RWPE2 (cell line): ENCODE data around the gene FRMD5.
A peak's percentile ranks its signal among the peaks of the same experiment; 100 is the strongest.

Source experiments
- ATAC-seq: fragments of 200-7000 bp; cut with Tn5 transposase; 3 replicates; pipeline ENCODE4 v1.9.1; 2021; ENCODE audit warnings: low read depth
- DNase-seq: peaks from one replicate; pipeline ENCODE4 v3.0.0-alpha.2; 2020; ENCODE audit warnings: low spot score
- H3K27ac ChIP-seq: fragments of 450-650 bp; 2 replicates; pipeline ENCODE4 v1.5.1; 2017; ENCODE audit warnings: mild to moderate bottlenecking; ENCODE audit not compliant: poor library complexity, severe bottlenecking
- H3K27me3 ChIP-seq: fragments of 250-450 bp; sonication (Bioruptor Pico); 2 replicates; pipeline ENCODE4 v1.5.1; 2021; ENCODE audit warnings: mild to moderate bottlenecking, moderate library complexity; ENCODE audit not compliant: insufficient read depth, poor library complexity, severe bottlenecking
- H3K36me3 ChIP-seq: fragments of 250-450 bp; sonication (Bioruptor Pico); 2 replicates; pipeline ENCODE4 v1.5.1; 2020; ENCODE audit warnings: low read depth, mild to moderate bottlenecking, moderate library complexity
- H3K4me1 ChIP-seq: fragments of 250-450 bp; sonication (Bioruptor Pico); 2 replicates; pipeline ENCODE4 v1.5.1; 2021; ENCODE audit warnings: mild to moderate bottlenecking, moderate library complexity; ENCODE audit not compliant: insufficient read depth, poor library complexity, severe bottlenecking
- H3K4me3 ChIP-seq: fragments of 250-450 bp; sonication (Bioruptor Pico); 2 replicates; pipeline ENCODE4 v1.5.1; 2021; ENCODE audit warnings: mild to moderate bottlenecking, moderate library complexity; ENCODE audit not compliant: severe bottlenecking
- H3K9me3 ChIP-seq: fragments of 250-450 bp; sonication (Bioruptor Pico); 2 replicates; pipeline ENCODE4 v1.5.1; 2021; ENCODE audit warnings: mild to moderate bottlenecking, moderate library complexity; ENCODE audit not compliant: severe bottlenecking
- TF ChIP-seq, protein P1 (sequence below): fragments of 450-650 bp; IDR thresholded peaks from one replicate; pipeline ENCODE4 v1.5.1; 2017; ENCODE audit warnings: mild to moderate bottlenecking, moderate library complexity; ENCODE audit not compliant: poor library complexity, severe bottlenecking

Gene FRMD5

DNA sequence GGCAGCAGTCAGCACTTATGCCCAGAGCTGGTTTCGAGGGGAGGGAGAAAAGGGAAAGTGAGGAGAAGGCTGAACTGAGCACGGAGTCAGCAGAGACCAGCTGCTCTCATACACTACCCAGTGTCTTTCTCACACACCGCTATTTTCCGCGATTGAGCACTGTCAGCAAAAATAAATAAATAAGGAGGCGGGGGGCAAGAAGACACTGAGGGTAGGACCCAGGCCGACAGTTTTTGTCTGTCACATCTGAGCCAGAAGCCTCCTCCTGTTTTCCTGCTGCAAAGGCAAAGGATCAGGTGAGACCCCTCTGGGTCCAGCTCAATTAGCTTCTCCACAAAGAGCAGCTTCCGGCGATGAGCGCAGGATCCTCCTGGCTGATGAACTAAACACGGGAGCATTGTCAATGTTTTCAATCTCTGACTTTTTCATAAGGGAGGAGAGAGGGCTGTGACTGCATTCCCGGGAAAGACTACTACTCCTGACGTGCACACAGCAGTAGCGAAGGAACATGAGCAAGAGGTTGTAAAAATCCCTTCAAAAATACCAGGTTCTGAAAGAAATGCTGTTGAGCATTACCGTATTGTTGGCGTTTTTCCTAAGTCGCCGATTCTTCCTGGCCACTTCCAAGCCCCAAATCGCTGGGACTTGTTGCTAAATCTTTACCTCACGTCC is 1.3 kb downstream of the FRMD5 start:
- Histone ChIP-seq H3K4me3 (peak overlapping the region; percentile 63), H3K27ac (peak overlapping the region; percentile 81), H3K4me1 (peaks cover 22% of the 10 kb centered on the region), H3K36me3 (no peaks in the 10 kb centered on the region), H3K9me3 (no peaks in the 10 kb centered on the region), H3K27me3 (no peaks in the 10 kb centered on the region)
- TF ChIP-seq, protein P1, sequence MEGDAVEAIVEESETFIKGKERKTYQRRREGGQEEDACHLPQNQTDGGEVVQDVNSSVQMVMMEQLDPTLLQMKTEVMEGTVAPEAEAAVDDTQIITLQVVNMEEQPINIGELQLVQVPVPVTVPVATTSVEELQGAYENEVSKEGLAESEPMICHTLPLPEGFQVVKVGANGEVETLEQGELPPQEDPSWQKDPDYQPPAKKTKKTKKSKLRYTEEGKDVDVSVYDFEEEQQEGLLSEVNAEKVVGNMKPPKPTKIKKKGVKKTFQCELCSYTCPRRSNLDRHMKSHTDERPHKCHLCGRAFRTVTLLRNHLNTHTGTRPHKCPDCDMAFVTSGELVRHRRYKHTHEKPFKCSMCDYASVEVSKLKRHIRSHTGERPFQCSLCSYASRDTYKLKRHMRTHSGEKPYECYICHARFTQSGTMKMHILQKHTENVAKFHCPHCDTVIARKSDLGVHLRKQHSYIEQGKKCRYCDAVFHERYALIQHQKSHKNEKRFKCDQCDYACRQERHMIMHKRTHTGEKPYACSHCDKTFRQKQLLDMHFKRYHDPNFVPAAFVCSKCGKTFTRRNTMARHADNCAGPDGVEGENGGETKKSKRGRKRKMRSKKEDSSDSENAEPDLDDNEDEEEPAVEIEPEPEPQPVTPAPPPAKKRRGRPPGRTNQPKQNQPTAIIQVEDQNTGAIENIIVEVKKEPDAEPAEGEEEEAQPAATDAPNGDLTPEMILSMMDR = no peak
- DNase-seq (no peak), ATAC-seq (peak; percentile 5; the same call in 2 of the 3 replicates)

DNA sequence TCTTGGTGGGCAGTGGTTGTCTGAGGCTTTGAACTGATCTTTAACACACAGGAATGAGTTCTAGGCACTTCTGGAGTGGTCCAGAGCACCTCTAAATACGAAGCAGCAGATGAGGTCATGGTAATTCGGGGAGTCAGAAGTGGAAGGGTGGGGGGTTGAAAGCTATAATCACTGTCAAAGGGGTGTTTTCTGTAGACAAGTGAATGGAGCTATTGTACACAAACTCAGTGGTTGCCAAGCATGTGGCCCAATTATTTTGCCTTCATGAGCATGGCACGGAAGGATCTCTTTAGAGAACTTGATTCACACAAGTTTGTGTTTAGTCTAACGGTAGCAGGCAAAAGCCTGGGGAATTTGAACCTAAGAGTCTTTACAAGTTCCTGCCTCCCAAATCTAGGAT is 6.3 kb downstream of the FRMD5 start:
- Histone ChIP-seq H3K27ac (no peak overlapping the region), H3K27me3 (no peaks in the 10 kb centered on the region), H3K4me3 (no peak overlapping the region), H3K4me1 (peaks cover 27% of the 10 kb centered on the region), H3K36me3 (no peaks in the 10 kb centered on the region), H3K9me3 (no peaks in the 10 kb centered on the region)
- no peak for DNase-seq
- TF ChIP-seq, protein P1 = no peak
- no peak for ATAC-seq

DNA sequence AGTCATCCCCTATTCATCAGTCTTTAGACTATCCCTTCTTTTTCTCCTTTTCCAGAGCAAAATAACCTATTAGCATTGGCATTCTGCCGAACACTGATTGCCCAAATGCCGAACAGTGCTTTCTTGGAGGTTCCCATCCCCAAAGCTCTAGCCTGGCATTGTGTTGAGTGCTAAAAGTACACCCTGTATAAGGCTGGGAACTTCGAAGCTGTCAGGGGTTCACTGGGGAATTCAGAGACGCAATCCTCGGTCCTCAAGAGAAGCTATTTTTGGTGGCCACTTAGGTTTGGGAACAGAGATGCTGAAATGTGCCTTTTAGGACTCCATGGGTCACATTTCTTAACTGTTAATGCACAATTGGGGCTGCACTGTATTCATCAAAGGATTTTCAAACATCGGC is 8.4 kb downstream of the FRMD5 start:
- no peak overlapping the region for H3K4me3 ChIP-seq
- TF ChIP-seq, protein P1 = no peak
- H3K4me1 ChIP-seq = peaks cover 12% of the 10 kb centered on the region
- H3K27me3 ChIP-seq = no peaks in the 10 kb centered on the region
- no peaks in the 10 kb centered on the region for H3K9me3 ChIP-seq
- H3K36me3 ChIP-seq = no peaks in the 10 kb centered on the region
- DNase-seq = no peak
- no peak overlapping the region for H3K27ac ChIP-seq
- ATAC-seq = no peak

DNA sequence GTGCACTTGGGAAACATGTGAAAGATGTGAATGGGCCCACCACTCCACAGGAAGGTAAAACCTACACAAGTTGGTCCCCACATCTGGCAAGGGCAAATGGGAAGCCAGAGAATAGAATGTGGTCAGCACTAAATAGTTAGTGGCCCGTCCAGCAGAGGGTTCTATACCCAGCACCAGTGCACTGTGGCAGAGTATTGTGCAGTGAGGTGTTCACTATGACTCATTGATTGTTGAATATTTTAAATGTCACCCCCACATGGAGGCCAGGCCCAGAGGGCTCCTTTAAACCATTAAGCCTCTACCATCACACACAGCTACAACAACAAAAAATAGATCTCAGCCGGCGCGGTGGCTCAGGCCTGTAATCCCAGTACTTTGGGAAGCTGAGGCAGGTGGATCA is 11.7 kb downstream of the FRMD5 start:
- DNase-seq (no peak), ATAC-seq (0 out of 3 replicates have a peak, but pooled peaks have one; percentile 31)
- no peak overlapping the region for H3K27ac ChIP-seq
- H3K9me3 ChIP-seq = no peaks in the 10 kb centered on the region
- H3K4me3 ChIP-seq = no peak overlapping the region
- H3K27me3 ChIP-seq = no peaks in the 10 kb centered on the region
- TF ChIP-seq, protein P1 = no peak
- peaks cover 5% of the 10 kb centered on the region for H3K4me1 ChIP-seq
- H3K36me3 ChIP-seq = no peaks in the 10 kb centered on the region

DNA sequence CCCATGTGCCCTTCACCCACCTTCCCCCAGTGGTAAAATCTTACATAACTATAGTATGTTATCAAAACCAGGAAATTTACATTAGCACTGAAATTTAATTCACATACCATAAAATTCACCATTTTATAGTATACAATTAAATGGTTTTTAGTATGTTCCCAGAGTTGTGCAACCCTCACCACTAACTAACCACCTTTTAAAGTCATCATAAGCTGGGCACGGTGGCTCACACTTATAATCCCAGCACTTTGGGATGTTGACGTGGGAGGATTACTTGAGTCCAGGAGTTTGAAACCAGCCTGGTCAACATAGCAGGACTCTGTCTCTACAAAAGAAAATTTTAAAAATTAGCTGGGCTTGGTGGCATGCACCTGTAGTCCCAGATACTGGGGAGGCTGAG is 13.7 kb downstream of the FRMD5 start:
- ATAC-seq = no peak
- no peaks in the 10 kb centered on the region for H3K9me3 ChIP-seq

More for the DNA sequence above, 13.7 kb downstream of the FRMD5 start:
- Histone ChIP-seq H3K27ac (no peak overlapping the region), H3K4me3 (no peak overlapping the region), H3K27me3 (no peaks in the 10 kb centered on the region), H3K4me1 (peaks cover 10% of the 10 kb centered on the region), H3K36me3 (no peaks in the 10 kb centered on the region)
- TF ChIP-seq, protein P1 = no peak
- no peak for DNase-seq
